Inferior parietal cortex (tissue), 1 donor: Measurements from ENCODE around the gene NCCRP1.

ENCODE experiments used
- DNase-seq: peaks from one replicate; pipeline ENCODE4 v3.0.0-alpha.2; 2016; ENCODE audit errors: extremely low spot score

The NCCRP1 gene

GRCh38 chr19:39196860-39197562, at the start of gene NCCRP1:
Gene NCCRP1, plus strand, starts transcription at chr19:39196964. Its CDS starts 19 bp downstream, at chr19:39196983.
- no peak for DNase-seq

GRCh38 chr19:39147480-39147879, 49.3 kb upstream of the NCCRP1 start:
- DNase-seq: no peak

- no peak for DNase-seq
These were observed 47.7 kb upstream of the NCCRP1 start for GRCh38 chr19:39148939-39149529.

GRCh38 chr19:39150235-39150634, 46.5 kb upstream of the NCCRP1 start:
- DNase-seq: no peak

- DNase-seq: no peak
These were observed 45.8 kb upstream of the NCCRP1 start for GRCh38 chr19:39150807-39151600.

GRCh38 chr19:39152066-39152465, 44.7 kb upstream of the NCCRP1 start:
- DNase-seq: no peak

- no peak for DNase-seq
These were observed 42.6 kb upstream of the NCCRP1 start for GRCh38 chr19:39154100-39154628.

- no peak for DNase-seq
These were observed 42.1 kb upstream of the NCCRP1 start for GRCh38 chr19:39154629-39155100.

- no peak for DNase-seq
These were observed 41.6 kb upstream of the NCCRP1 start for GRCh38 chr19:39155114-39155700.

GRCh38 chr19:39155741-39156140, 41.0 kb upstream of the NCCRP1 start:
- no peak for DNase-seq

GRCh38 chr19:39156326-39157230, 40.2 kb upstream of the NCCRP1 start:
- DNase-seq: no peak

- DNase-seq: no peak
These were observed 39.3 kb upstream of the NCCRP1 start for GRCh38 chr19:39157275-39157996.

GRCh38 chr19:39157997-39158389, 38.8 kb upstream of the NCCRP1 start:
- DNase-seq: no peak

GRCh38 chr19:39158646-39159260, 38.0 kb upstream of the NCCRP1 start:
- DNase-seq: no peak

- no peak for DNase-seq
These were observed 36.3 kb upstream of the NCCRP1 start for GRCh38 chr19:39160523-39160861.

GRCh38 chr19:39160889-39161672, 35.7 kb upstream of the NCCRP1 start:
- DNase-seq: no peak

GRCh38 chr19:39162441-39163043, 34.2 kb upstream of the NCCRP1 start:
- no peak for DNase-seq

GRCh38 chr19:39163621-39164020, 33.1 kb upstream of the NCCRP1 start:
- no peak for DNase-seq

- no peak for DNase-seq
These were observed 32.5 kb upstream of the NCCRP1 start for GRCh38 chr19:39164289-39164688.
